Naive B cell (primary cell): ENCODE data around the gene SWSAP1. TPM values are rescaled to one million over a fixed set of nuclear protein-coding genes. Genes with fewer than 3 reads are reported as not detected.

Source experiments
- ATAC-seq, 2 donors: fragments of 150-1000 bp; cut with Tn5 transposase; 2 replicates each; pipeline ENCODE4 v1.10.0; 2021; ENCODE audit warnings: low read depth in 2 of 2, mild to moderate bottlenecking in 2 of 2, moderate library complexity in 2 of 2
- DNase-seq: peaks from one replicate; pipeline ENCODE4 v3.0.0; 2022
- H3K27ac Mint-ChIP-seq, 6 donors: one replicate each; pipeline ENCODE4 v1.8.0; 2020 to 2022; ENCODE audit warnings: mild to moderate bottlenecking in 6 of 6, mixed read lengths in 6 of 6, moderate library complexity in 5 of 6, inconsistent platforms in 2 of 6
- H3K27me3 Mint-ChIP-seq, 3 donors: one replicate each; pipeline ENCODE4 v1.8.0; 2021 to 2022; ENCODE audit warnings: mixed read lengths in 3 of 3, mild to moderate bottlenecking in 1 of 3
- H3K36me3 Mint-ChIP-seq, 2 donors: one replicate each; pipeline ENCODE4 v1.8.0; 2020 to 2022; ENCODE audit warnings: mixed read lengths in 2 of 2, inconsistent platforms in 1 of 2, mild to moderate bottlenecking in 1 of 2
- H3K4me1 Mint-ChIP-seq, 3 donors: one replicate each; pipeline ENCODE4 v1.8.0; 2020 to 2022; ENCODE audit warnings: mixed read lengths in 3 of 3, inconsistent platforms in 1 of 3, mild to moderate bottlenecking in 1 of 3, moderate library complexity in 1 of 3
- H3K4me3 Mint-ChIP-seq, 8 donors: one replicate each; pipeline ENCODE4 v1.8.0; 2020 to 2022; ENCODE audit warnings: mild to moderate bottlenecking in 8 of 8, mixed read lengths in 8 of 8, moderate library complexity in 8 of 8, inconsistent platforms in 2 of 8
- H3K9me3 Mint-ChIP-seq, 7 donors: one replicate each; pipeline ENCODE4 v1.8.0; 2020 to 2022; ENCODE audit warnings: mixed read lengths in 7 of 7, mild to moderate bottlenecking in 5 of 7, inconsistent platforms in 2 of 7, moderate library complexity in 1 of 7
- polyA plus RNA-seq, 6 donors: library from polyadenylated mRNA; unstranded; fragments of 300-500 nt; fragmentation: Illumina TruSeq; gene quantifications; one replicate each; pipeline ENCODE4 v1.2.3, GENCODE V29; 2021; ENCODE audit warnings: low read depth in 6 of 6

SWSAP1 gene
- polyA plus RNA-seq, 6 donors from 2014 or later, result 6.0 to 10.2 (median 7.6) TPM

DNA sequence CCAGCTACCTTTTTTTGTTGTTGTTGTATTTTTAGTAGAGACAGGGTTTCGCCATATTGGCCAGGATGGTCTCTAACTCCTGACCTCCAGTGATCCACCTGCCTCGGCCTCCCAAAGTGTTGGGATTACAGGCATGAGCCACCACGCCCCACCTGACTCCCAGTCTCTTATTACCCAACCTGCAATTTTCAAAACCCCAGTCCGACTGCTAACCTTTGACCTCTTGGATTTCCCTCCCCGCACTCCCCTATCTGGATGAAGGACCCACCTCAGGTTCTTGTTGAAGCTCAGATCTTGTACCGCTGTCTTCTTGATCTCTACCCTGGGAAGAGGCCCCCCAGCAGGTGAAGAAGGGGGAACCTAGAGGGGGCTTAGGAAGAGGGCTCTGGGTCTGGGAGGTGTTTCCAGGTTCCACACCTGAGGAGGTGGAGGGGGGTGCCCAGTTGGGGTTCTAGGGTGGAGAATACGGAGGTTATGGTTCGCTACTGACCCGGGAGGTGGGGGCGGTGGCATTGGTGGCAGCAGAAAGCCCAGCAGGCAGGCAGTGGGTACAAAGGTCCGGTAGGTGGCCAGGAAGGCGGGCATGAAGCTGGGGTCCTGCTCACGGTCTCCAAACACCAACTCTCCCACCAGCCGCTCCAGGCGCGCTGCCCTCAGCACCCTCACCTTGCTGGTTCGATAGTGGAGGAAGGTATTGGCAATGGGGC lies 42.0 kb downstream of the SWSAP1 start:
- Mint-ChIP-seq H3K36me3 (no peaks in the 10 kb centered on the region), H3K27ac (peak overlapping the region in 2 of 6 donors; percentile 62 to 89), H3K4me1 (peaks cover 25 to 38% (median 26%) of the 10 kb centered on the region in 3 donors), H3K4me3 (peak overlapping the region in 2 of 8 donors; percentile 15 to 40), H3K27me3 (peaks cover 8 to 17% (median 8%) of the 10 kb centered on the region in 3 donors), H3K9me3 (peaks cover 0 to 1% (median 0%) of the 10 kb centered on the region in 7 donors)
- ATAC-seq (no peak), DNase-seq (no peak)

GRCh38 chr19:11418094-11418548 lies 43.7 kb downstream of the SWSAP1 start:
- Mint-ChIP-seq H3K4me1 (peaks cover 35 to 52% (median 39%) of the 10 kb centered on the region in 3 donors), H3K4me3 (peak overlapping the region; percentile 75 to 92 (median 88)), H3K9me3 (peaks cover 0 to 1% (median 0%) of the 10 kb centered on the region in 7 donors), H3K36me3 (no peaks in the 10 kb centered on the region), H3K27me3 (peaks cover 8 to 17% (median 9%) of the 10 kb centered on the region in 3 donors), H3K27ac (peak overlapping the region in 3 of 6 donors; percentile 20 to 94 (median 73))
- ATAC-seq (no peak), DNase-seq (no peak)

GRCh38 chr19:11418549-11419506 lies 44.4 kb downstream of the SWSAP1 start, which contains the start of gene RGL3:
Gene RGL3 (minus strand): TSS chr19:11419314. CDS start chr19:11419278, 36 bp downstream.
- Mint-ChIP-seq H3K9me3 (peaks cover 0 to 1% (median 0%) of the 10 kb centered on the region in 7 donors), H3K27me3 (peaks cover 8 to 17% (median 16%) of the 10 kb centered on the region in 3 donors), H3K4me3 (peak within 1 kb of the TSS; percentile 79 to 92 (median 88)), H3K27ac (peak within 1 kb of the TSS in 5 of 6 donors; percentile 21 to 94 (median 73)), H3K4me1 (peaks cover 42 to 59% (median 47%) of the 10 kb centered on the region in 3 donors), H3K36me3 (no peaks in the 10 kb centered on the region)
- peak; percentile 13 to 16 for ATAC-seq
- peak; percentile 52 for DNase-seq

DNA sequence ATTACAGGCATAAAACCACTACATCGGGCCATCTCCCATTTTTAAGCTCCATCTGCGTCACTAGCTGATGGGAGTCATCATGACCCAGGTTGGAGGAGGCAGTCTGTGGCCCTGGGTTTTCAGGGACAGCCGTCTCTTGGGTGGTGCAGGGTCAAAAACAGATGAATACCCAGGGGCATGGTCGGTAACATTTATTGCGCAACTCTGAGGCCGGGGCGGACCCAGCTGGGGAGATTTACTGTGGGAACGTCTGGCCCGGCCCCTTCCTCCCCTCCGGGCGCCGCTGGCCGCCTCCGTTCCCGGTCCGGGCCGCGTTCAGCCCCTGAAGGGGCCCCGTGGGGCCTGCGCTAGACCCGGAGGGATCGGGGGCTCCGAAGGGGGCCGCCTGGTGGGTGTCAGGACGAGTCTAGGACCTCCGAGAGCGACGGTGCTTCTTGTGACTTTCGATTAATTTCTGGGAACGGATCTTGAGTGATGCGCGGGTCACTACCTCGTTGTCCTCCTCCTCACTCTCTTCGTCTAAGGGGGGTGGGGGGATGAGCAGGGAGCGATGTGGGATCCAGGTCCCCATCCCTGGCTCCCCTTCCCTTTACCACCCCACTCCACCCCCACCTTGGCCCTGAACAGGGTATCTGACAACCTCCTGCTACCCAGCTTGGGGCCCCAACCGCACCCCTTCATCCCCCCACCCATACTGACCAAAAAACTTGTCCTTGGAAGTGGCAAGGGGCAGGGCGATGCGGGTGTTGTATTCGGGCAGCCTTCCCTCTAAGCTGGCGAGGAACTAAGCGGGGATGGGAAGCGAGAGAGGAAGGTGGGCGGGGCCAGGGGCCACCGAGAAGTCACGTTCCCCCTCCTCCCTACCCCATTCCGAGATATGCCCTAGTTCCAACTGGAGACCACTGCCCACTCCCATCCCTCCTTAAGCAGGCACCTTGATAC lies 46.2 kb downstream of the SWSAP1 start:
- Mint-ChIP-seq H3K27ac (peak overlapping the region in 5 of 6 donors; percentile 21 to 97 (median 90)), H3K27me3 (peaks cover 8 to 17% (median 16%) of the 10 kb centered on the region in 3 donors), H3K4me1 (peaks cover 44 to 61% (median 51%) of the 10 kb centered on the region in 3 donors), H3K36me3 (no peaks in the 10 kb centered on the region), H3K4me3 (peak overlapping the region; percentile 79 to 91 (median 90)), H3K9me3 (peaks cover 0 to 1% (median 0%) of the 10 kb centered on the region in 7 donors)
- DNase-seq (no peak), ATAC-seq (no peak)

DNA sequence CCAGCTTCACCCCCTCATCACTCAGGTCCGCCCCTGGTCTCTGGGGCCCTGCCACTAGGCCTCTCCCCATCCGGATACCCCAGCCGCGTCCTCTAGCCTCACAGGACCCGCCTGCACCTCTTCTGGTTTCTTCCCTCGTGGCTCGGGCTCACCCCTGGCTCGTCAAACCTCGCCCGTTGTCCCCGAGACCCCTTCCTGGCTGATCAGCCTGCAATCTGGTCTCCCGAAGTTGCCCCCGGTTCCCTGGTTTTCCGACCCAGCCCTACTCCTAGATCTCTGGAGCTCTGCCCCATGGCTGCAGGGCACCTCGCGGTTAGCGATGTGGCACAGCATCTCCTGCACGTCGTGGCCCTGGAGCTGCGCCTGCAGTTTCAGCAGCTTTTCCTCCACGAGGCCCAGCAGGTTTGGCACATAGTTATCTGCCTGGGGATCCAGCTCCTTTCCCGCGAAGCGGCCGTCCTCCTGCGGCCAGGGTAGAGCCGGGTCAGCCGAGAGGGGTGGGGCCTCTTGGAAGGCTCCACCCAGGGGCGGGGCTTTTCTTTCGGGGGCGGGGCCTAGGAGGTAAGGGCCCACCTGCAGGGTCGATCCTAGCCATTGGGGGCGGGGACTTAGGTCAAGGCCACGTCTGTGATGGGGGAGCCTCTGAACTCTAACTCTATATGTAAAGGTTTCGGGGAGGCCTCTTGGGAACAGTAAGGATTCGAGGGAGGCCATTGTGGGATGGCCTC lies 47.1 kb downstream of the SWSAP1 start:
- peak; percentile 43 to 44 for ATAC-seq
- Mint-ChIP-seq H3K27me3 (peaks cover 8 to 17% (median 16%) of the 10 kb centered on the region in 3 donors), H3K4me1 (peaks cover 44 to 57% (median 51%) of the 10 kb centered on the region in 3 donors), H3K36me3 (no peaks in the 10 kb centered on the region), H3K4me3 (peak overlapping the region; percentile 79 to 91 (median 90)), H3K9me3 (no peaks in the 10 kb centered on the region), H3K27ac (peak overlapping the region; percentile 87 to 97 (median 91))
- peak; percentile 35 for DNase-seq

- DNase-seq, result peak; percentile 93
- H3K27me3 Mint-ChIP-seq, result peaks cover 8 to 21% (median 16%) of the 10 kb centered on the region in 3 donors
- H3K9me3 Mint-ChIP-seq, result no peaks in the 10 kb centered on the region
- peak overlapping the region; percentile 86 to 97 (median 91) for H3K27ac Mint-ChIP-seq
- peak; percentile 81 to 83 for ATAC-seq
- no peaks in the 10 kb centered on the region for H3K36me3 Mint-ChIP-seq
- peak overlapping the region; percentile 79 to 91 (median 90) for H3K4me3 Mint-ChIP-seq
- H3K4me1 Mint-ChIP-seq, result peaks cover 44 to 55% (median 48%) of the 10 kb centered on the region in 3 donors
Measured at GRCh38 chr19:11422163-11423065, 47.9 kb downstream of the SWSAP1 start.

DNA sequence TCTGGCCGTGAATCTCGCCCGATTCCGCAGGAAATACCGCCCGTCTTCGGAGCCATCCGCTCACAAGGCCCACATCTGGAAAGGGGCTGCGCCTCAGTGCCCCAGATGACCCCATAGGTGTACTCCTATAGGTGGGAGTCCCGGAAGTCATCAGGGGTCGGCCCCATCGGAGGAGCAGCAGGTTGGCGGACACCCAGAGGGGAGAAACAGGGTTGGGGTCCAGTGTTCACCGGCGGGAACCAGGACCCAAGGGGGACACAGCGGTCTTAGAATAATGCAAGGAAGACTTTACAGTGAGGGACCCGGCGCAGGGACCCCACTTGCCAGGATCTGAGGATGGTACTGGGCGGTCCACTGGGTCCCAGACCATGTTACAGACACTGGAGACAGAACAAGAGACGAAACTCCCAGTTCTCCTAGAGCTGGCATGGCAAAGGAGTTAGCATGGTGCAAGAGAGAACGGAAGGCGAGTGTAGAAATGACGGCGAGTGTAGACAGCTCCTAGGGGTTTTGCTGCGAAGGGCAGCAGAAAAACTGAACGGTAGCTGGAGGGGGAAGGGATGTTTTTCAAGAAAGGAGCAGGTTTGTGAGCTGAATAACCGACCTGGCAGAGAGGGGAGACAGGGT lies 48.8 kb downstream of the SWSAP1 start:
- peaks cover 8 to 21% (median 16%) of the 10 kb centered on the region in 3 donors for H3K27me3 Mint-ChIP-seq
- H3K27ac Mint-ChIP-seq, result peak overlapping the region; percentile 49 to 96 (median 83)

DNA sequence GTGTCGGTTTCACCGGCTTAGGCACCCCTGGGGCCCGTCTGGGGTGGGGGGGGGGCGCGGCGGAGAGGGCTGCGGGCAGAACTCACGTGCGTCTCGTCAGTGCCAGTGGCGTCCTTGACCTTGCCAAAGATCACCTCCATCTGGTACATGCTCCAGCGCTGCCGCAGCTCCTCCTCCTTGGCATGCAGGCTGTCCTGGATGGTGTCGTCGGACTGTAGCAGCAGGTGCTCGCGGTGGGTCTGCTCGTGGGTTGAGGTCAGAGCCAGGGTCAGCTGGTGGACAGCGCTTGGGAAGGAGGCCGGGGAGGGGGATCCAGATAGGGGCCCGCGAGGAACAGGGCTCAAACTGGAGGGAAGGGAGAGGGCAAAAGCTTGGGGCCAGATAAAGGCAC lies 49.3 kb downstream of the SWSAP1 start:
- Mint-ChIP-seq H3K4me1 (peaks cover 35 to 43% (median 41%) of the 10 kb centered on the region in 3 donors), H3K27ac (peak overlapping the region in 5 of 6 donors; percentile 57 to 96 (median 87)), H3K9me3 (no peaks in the 10 kb centered on the region), H3K36me3 (no peaks in the 10 kb centered on the region), H3K27me3 (peaks cover 8 to 20% (median 16%) of the 10 kb centered on the region in 3 donors), H3K4me3 (peak overlapping the region in 7 of 8 donors; percentile 79 to 91 (median 90))
- ATAC-seq, result no peak
- DNase-seq, result peak; percentile 36

More for the DNA sequence above, 48.8 kb downstream of the SWSAP1 start:
- Mint-ChIP-seq H3K9me3 (no peaks in the 10 kb centered on the region), H3K4me3 (peak overlapping the region; percentile 79 to 91 (median 90)), H3K36me3 (no peaks in the 10 kb centered on the region), H3K4me1 (peaks cover 40 to 48% (median 46%) of the 10 kb centered on the region in 3 donors)
- ATAC-seq (no peak), DNase-seq (no peak)
